HUES48 (cell line): ENCODE measurements around the gene GSTO1.

Source experiments
- H3K27ac ChIP-seq: one replicate; pipeline ENCODE4 v1.7.0; 2013; ENCODE audit warnings: low read depth, low read length, inconsistent platforms
- H3K27me3 ChIP-seq: 2 replicates; pipeline ENCODE4 v1.6.1; 2013; ENCODE audit warnings: mild to moderate bottlenecking, low read length; ENCODE audit not compliant: control insufficient read depth, insufficient read depth
- H3K36me3 ChIP-seq: 2 replicates; pipeline ENCODE4 v1.6.1; 2013; ENCODE audit warnings: low read length; ENCODE audit not compliant: control insufficient read depth, insufficient read depth
- H3K4me1 ChIP-seq: 2 replicates; pipeline ENCODE4 v1.6.1; 2013; ENCODE audit warnings: mild to moderate bottlenecking, low read length; ENCODE audit not compliant: control insufficient read depth, insufficient read depth
- H3K4me3 ChIP-seq: 2 replicates; pipeline ENCODE4 v1.5.1; 2013; ENCODE audit warnings: mild to moderate bottlenecking, low read depth, low read length
- H3K9ac ChIP-seq: 2 replicates; pipeline ENCODE4 v1.6.1; 2013; ENCODE audit warnings: mild to moderate bottlenecking, low read depth, low read length, moderate library complexity
- H3K9me3 ChIP-seq: 2 replicates; pipeline ENCODE4 v1.6.1; 2013; ENCODE audit warnings: low read length; ENCODE audit not compliant: control insufficient read depth, insufficient read depth

GSTO1 gene

DNA sequence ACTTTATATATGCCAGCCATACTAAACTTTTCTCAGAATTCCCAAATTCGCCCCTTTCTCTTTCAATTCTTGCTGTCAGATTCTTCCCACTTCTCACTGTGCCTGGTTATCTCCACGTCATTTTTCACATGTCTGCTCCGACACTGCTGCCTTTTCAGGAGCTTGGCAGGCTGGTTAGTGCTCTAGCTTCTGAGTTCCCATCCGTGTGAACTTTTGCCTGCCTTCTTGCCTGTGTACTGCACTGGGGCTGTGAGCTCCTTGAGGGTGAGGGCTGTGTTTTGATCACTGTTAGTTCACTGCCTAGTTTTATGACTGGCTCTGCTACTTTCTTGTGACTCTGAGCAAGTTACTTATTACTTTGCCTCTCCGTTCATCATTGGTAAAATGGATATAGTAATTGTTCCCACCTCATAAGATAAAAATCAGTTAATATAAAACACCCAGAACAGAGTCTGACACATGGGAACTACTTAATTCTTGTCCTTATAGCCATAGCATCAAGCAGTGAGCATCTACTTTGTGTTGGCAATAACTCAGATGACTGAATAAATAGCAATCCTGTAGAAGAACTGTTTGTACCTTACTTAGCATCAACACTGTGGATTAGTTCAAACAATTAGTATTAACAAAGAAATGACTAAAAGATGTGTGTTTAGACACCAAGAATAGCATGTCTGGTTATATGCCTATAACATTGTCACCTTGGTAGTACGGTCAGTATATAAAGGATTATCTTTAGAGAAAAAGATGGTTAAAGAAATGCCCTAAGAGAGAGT is 5.5 kb downstream of the GSTO1 start:
- Histone ChIP-seq H3K36me3 (peaks cover 71% of the 10 kb centered on the region), H3K9ac (no peak overlapping the region), H3K9me3 (no peaks in the 10 kb centered on the region), H3K4me1 (peaks cover 14% of the 10 kb centered on the region), H3K27ac (peak overlapping the region; percentile 70), H3K4me3 (no peak overlapping the region), H3K27me3 (no peaks in the 10 kb centered on the region)

- Histone ChIP-seq H3K9ac (no peak overlapping the region), H3K27me3 (no peaks in the 10 kb centered on the region), H3K9me3 (no peaks in the 10 kb centered on the region), H3K27ac (peak overlapping the region; percentile 70), H3K4me3 (no peak overlapping the region), H3K36me3 (peaks cover 77% of the 10 kb centered on the region), H3K4me1 (peaks cover 11% of the 10 kb centered on the region)
These were observed 6.1 kb downstream of the GSTO1 start for GRCh38 chr10:104260775-104261115.

GRCh38 chr10:104262055-104262454 is 7.4 kb downstream of the GSTO1 start:
- Histone ChIP-seq H3K4me3 (no peak overlapping the region), H3K9me3 (no peaks in the 10 kb centered on the region), H3K4me1 (no peaks in the 10 kb centered on the region; the same call in 1 of the 2 replicates), H3K27ac (no peak overlapping the region), H3K9ac (no peak overlapping the region), H3K27me3 (no peaks in the 10 kb centered on the region), H3K36me3 (peaks cover 89% of the 10 kb centered on the region)

DNA sequence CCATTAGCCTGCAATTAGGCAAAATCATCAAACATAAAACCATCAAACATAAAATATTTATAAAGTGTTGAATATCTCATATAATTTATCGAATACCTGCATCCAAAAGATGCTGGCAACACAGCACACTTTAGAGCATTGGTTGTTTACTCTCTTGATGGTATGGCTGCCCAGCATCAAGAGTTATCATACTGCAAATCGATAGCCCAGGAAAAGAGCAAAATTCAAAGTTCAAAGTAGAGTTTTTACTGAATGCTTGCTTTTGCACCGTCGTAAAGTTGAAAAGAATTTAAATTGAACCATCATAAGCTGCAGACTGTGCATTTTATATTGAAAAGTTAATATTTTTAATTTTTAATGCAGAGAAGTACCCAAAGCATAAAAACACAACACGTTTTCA is 10.1 kb downstream of the GSTO1 start:
- Histone ChIP-seq H3K4me3 (no peak overlapping the region), H3K27me3 (no peaks in the 10 kb centered on the region), H3K9ac (no peak overlapping the region), H3K4me1 (peaks cover 5% of the 10 kb centered on the region), H3K36me3 (peaks cover 73% of the 10 kb centered on the region), H3K9me3 (no peaks in the 10 kb centered on the region), H3K27ac (no peak overlapping the region)

- Histone ChIP-seq H3K9me3 (no peaks in the 10 kb centered on the region), H3K27ac (peak overlapping the region; percentile 85), H3K4me3 (peak overlapping the region; percentile 93), H3K36me3 (peaks cover 44% of the 10 kb centered on the region), H3K9ac (peak overlapping the region; percentile 96), H3K27me3 (no peaks in the 10 kb centered on the region), H3K4me1 (peaks cover 5% of the 10 kb centered on the region)
These were observed 13.2 kb downstream of the GSTO1 start for GRCh38 chr10:104267721-104268404.

DNA sequence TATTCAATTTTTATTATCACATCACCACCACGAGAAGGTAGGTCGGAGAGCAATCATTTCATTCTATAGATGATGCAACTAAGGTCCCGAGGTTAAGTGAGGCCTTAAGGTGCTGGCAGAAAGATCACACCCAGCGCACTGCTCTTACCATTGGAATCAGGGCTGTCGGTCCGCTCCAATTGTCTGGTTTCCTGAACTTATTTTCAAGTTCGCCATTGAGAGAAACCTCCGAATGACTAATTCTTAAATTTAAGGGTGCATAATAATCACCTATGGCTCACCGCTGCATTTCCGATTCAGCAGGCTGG is 13.7 kb downstream of the GSTO1 start:
- peak overlapping the region; percentile 96 for H3K9ac ChIP-seq
- peaks cover 5% of the 10 kb centered on the region for H3K4me1 ChIP-seq
- H3K36me3 ChIP-seq = peaks cover 39% of the 10 kb centered on the region
- peak overlapping the region; percentile 93 for H3K4me3 ChIP-seq
- no peaks in the 10 kb centered on the region; the same call in 1 of the 2 replicates for H3K27me3 ChIP-seq
- peak overlapping the region; percentile 85 for H3K27ac ChIP-seq
- no peaks in the 10 kb centered on the region for H3K9me3 ChIP-seq

- Histone ChIP-seq H3K36me3 (peaks cover 34% of the 10 kb centered on the region), H3K9ac (peak within 1 kb of the TSS; percentile 96), H3K27me3 (no peaks in the 10 kb centered on the region; the same call in 1 of the 2 replicates), H3K4me1 (peaks cover 5% of the 10 kb centered on the region), H3K27ac (peak within 1 kb of the TSS; percentile 85), H3K9me3 (no peaks in the 10 kb centered on the region), H3K4me3 (peak within 1 kb of the TSS; percentile 93)
These were observed 14.3 kb downstream of the GSTO1 start, which contains the start of gene GSTO2 for GRCh38 chr10:104268713-104269645. GSTO2 (plus strand) TSS chr10:104269184; CDS start chr10:104274916, 5,732 bp downstream.

DNA sequence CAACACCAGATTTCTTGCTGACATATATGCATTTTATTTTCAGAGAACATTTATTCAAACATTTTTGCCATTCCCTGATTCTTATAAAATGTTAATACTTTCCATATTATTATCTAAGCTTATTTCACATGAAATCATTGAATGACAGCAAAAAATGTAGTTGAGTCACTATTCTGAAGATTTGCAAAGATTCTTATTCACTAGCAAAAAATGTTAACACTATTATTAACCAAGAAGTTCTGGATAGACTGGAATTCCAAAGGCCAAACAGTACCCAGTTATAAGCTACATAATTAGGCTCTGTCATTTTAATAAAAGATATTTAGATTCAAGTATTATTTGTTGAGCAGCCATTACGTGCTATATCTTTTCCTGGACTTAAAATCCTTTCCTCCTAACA is 18.6 kb downstream of the GSTO1 start:
- Histone ChIP-seq H3K27me3 (peaks cover 11% of the 10 kb centered on the region), H3K36me3 (no peaks in the 10 kb centered on the region), H3K9ac (no peak overlapping the region), H3K9me3 (no peaks in the 10 kb centered on the region), H3K27ac (no peak overlapping the region), H3K4me3 (no peak overlapping the region), H3K4me1 (no peaks in the 10 kb centered on the region)

DNA sequence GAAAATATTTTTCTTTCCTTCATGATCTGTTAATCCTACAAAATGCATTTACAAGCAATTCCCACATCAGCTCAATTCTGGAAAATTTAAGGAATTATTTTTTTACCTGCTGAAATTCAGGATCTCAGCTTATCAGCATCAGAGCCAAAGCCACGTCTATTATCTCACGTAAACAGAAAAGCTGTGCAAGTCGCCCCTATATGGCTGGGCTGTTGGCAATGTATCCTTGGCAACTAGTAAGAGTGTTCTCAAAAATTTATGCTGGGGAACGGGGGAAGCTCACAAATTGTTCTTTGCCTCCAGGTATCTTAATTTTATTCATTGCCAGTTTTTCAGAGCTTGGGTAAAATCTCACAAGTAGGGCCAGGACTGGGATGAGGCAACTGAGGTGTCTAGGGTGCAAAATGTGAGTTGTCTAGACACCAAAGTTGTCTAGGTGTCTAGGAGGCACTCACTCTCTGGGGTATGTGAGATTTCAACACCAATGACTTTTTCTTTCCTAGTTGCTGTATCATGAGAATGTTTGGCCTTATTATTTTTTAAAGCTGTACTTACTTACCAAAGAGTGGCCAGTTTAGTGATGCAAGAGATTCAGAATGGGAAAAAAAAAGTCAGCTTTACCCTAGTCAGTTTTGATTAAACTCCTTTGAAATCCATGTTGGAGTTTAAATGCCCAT is 19.3 kb downstream of the GSTO1 start:
- Histone ChIP-seq H3K27me3 (peaks cover 11% of the 10 kb centered on the region), H3K4me3 (peak overlapping the region; percentile 57; the same call in 1 of the 2 replicates), H3K4me1 (no peaks in the 10 kb centered on the region), H3K9ac (no peak overlapping the region), H3K36me3 (no peaks in the 10 kb centered on the region), H3K27ac (no peak overlapping the region), H3K9me3 (no peaks in the 10 kb centered on the region)
